MG63 (cell line): ENCODE results near the gene IRF8. TPM values are rescaled to one million over a fixed set of nuclear protein-coding genes. Genes with fewer than 3 reads are reported as not detected.
A peak's percentile ranks its signal among the peaks of the same experiment; 100 is the strongest.
"Not testable (repeated sequence)": the region's sequence is repeated elsewhere in the genome, so short reads cannot be mapped to it uniquely, and the experiment has no call there.

Source experiments
- DNase-seq: peaks from one replicate; pipeline ENCODE4 v3.0.0-alpha.2; 2020
- H3K27me3 ChIP-seq: fragments of 250-450 bp; sonication (Bioruptor Pico); 2 replicates; pipeline ENCODE4 v1.5.1; 2020; ENCODE audit warnings: mild to moderate bottlenecking, moderate library complexity
- H3K36me3 ChIP-seq: fragments of 250-450 bp; sonication (Bioruptor Pico); 2 replicates; pipeline ENCODE4 v1.5.1; 2020; ENCODE audit warnings: mild to moderate bottlenecking, moderate library complexity
- H3K4me3 ChIP-seq: fragments of 250-450 bp; sonication (Bioruptor Pico); 2 replicates; pipeline ENCODE4 v1.5.1; 2020; ENCODE audit warnings: mild to moderate bottlenecking, moderate library complexity
- H3K9me3 ChIP-seq: fragments of 250-450 bp; sonication (Bioruptor Pico); 2 replicates; pipeline ENCODE4 v1.5.1; 2020; ENCODE audit warnings: mild to moderate bottlenecking, moderate library complexity
- total RNA-seq: library from RNA; depleted of rRNA; stranded (reverse); fragments of >200 nt; shearing (Covaris generic); gene quantifications from 2 replicates; pipeline ENCODE4 v1.2.3, GENCODE V29; 2014; ENCODE audit warnings: low replicate concordance; rRNA removed

Gene IRF8
- not detected in 2 replicates for total RNA-seq

DNA sequence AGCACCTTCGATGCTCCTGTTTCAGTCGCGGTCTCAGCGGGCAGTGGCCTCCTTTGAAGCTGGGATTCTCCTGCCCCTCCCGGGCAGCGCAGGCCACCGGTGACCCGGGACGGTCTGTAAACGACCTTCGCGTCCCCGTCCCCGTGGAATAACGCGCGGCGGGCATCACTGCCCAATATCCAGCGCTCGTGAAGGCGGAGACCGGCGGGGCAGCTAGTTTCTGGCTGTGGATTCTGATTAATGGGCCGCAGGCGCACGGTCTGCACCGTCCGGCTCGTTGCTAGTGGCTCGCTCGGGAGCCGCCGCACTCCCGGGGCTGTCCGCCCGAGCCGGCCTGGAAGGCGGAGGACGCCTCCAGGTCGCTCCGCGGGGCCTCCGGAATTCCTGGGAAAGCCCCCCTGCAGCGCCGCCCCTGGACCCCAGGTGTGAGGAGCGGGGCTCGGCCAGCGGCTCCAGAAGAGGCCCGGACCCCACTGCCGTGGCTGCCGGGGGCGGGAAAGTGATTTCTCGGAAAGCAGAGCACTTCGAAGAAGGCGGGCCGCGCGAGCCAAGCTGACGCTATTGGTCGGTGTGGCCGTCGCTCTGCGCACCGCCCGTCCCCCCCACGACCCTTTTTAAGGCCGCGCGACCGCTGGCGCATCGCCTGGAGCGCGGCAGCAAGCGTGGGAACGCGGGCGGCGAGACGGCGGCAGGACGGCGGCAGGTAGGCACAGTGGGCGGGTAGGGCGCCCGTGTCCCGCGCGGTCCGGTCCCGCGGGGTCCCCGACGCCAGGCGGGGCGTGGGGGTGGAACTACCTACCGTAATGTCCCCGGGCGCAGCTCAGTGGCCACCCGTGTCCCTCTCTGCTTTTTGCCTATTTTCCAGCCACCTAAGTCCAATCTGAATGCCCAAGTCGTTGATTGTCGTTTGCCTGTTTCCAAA, at the start of gene IRF8:
Gene IRF8, plus strand, starts transcription at position 642 of the 922 bp plus-strand sequence. CDS start 3,854 bp downstream, outside the sequence.
- peak within 1 kb of the TSS; percentile 32 for H3K4me3 ChIP-seq

DNA sequence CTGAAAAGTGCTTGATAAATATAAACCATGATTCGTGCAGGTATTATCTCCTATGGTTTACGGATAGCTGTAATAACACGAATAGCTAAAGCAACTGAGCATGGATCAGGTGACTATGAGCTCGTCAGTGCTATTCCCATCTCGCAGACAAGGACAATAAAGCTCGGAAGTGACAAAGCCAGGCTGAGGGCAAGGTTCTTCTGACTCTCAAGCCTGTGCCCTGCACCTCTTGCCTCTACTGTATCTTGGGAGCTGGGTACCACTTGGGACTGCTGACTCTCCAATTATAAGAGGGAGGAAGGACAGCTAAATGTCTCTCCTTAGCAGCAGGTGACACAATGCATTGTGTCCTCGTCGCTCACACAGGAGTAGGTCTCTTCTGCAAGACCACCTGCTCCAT, 49.6 kb upstream of the IRF8 start:
- DNase-seq: no peak
- Histone ChIP-seq H3K9me3 (no peaks in the 10 kb centered on the region), H3K4me3 (no peak overlapping the region), H3K36me3 (no peaks in the 10 kb centered on the region), H3K27me3 (no peaks in the 10 kb centered on the region; the same call in none of the 2 replicates)

More for the DNA sequence above, at the start of gene IRF8:
- no peaks in the 10 kb centered on the region for H3K36me3 ChIP-seq
- no peak for DNase-seq
- H3K27me3 ChIP-seq: peaks cover 21% of the 10 kb centered on the region
- H3K9me3 ChIP-seq: no peaks in the 10 kb centered on the region

- Histone ChIP-seq H3K4me3 (no peak overlapping the region), H3K9me3 (no peaks in the 10 kb centered on the region), H3K36me3 (no peaks in the 10 kb centered on the region), H3K27me3 (no peaks in the 10 kb centered on the region; the same call in none of the 2 replicates)
- no peak for DNase-seq
Measured at GRCh38 chr16:85850344-85850880, 48.5 kb upstream of the IRF8 start.

DNA sequence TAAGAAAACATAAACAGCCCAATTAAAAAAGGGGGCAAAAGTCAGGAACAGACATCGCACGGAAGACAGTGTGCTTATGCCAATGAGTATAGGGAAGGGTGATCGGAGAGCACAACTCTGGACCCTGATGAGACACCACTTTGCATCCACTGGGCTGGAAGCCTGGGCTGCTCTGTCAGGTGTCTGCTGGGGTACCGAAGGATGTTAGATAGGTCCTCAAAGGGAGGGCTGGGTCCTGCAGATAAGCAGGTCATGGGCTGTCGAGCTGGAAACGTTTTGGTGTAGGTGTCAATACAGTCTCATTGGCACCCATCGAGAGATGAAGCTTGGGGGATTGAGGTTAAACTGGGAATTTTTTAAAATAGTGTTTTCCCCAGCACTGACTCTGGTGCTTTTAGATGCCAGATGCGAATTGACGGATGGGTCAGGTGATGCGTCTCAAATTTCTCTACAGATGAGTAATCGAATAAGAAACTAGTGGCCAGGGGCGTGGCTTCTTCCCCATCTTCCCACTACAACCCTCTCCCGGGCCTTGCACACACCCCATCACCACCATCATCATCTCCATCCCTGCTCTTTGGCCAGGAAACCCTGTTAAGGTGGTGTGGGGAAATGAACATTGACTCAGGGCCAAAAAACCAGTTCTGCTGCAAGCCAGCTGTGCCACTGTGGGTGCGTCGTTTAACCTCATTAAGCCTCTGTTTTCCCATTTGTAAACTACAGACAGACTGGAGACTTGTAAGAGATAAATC, 47.8 kb upstream of the IRF8 start:
- no peak for DNase-seq
- Histone ChIP-seq H3K36me3 (no peaks in the 10 kb centered on the region), H3K4me3 (no peak overlapping the region)

DNA sequence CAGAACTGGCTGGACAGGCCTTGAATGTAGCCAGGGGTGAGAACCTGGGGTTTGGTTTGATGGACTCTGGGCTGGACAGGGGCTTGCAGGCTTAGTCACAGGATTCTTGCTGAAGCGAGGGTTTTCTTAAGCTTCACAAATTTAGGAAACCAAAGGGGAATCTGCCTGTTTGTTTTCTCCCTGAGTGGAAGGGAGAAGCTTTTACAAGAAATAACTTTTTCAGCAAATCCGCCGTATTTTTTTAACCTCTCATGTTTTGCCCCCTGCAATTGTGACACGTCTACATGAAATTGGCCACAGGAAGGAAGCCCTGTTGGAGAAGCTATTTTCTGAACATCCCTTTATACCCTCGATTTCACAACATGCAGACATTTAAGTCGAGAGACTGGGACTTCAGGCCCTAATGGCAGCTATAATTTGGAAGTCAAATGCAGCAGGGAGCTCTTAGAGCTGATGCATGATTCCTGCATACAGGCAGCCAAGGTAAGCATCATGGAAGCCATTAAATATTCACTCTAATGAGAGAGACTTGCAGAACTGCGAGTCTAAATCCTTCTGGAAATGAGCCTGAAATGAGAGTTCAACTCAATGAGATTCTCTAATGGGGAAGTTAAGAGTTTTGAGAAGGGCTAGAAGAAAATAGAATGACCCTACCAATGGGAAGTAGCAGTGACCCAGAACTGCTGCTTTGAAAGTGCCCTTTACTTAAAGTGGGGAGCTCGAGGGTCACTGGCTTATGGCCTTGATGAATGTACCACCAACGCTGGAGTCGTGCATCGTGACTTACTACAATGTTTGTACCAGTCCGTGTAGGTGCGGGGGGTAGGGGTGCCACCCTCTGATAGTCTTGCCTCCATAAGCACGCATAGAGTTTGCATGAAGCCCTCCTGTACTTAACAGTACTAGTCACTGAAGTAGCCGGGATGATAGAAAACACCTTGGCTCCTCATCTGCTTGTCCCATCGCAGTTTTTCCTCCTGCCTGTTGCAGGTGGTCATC, 45.1 kb upstream of the IRF8 start:
- H3K27me3 ChIP-seq: no peaks in the 10 kb centered on the region; the same call in 1 of the 2 replicates
- H3K4me3 ChIP-seq: no peak overlapping the region
- H3K36me3 ChIP-seq: no peaks in the 10 kb centered on the region
- no peak for DNase-seq
- no peaks in the 10 kb centered on the region for H3K9me3 ChIP-seq

More for the DNA sequence above, 47.8 kb upstream of the IRF8 start:
- Histone ChIP-seq H3K27me3 (no peaks in the 10 kb centered on the region; the same call in none of the 2 replicates), H3K9me3 (no peaks in the 10 kb centered on the region)

DNA sequence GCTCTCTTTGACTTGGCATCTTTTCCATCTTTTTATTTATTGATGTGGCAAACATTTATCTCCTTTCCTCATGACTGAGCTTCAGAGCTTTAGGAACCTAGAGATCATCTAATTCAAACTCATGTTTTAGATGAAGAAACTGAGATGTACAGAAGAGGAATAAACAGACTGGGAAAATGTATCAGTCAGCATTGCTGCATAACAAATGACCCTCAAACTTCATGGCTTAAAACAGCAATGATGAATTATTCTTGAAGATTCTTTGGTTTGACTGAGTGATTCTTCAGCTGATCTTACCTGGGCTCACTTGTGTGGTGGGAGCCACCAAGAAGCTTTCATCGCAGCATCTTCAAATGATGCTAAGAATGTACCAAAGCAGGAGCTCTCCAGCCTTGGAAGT, 44.0 kb upstream of the IRF8 start:
- Histone ChIP-seq H3K4me3 (no peak overlapping the region), H3K36me3 (no peaks in the 10 kb centered on the region), H3K27me3 (no peaks in the 10 kb centered on the region), H3K9me3 (no peaks in the 10 kb centered on the region)
- DNase-seq: no peak

- Histone ChIP-seq H3K9me3 (no peaks in the 10 kb centered on the region), H3K4me3 (no peak overlapping the region), H3K27me3 (no peaks in the 10 kb centered on the region), H3K36me3 (no peaks in the 10 kb centered on the region)
- DNase-seq: no peak
Measured at GRCh38 chr16:85856079-85856478, 42.9 kb upstream of the IRF8 start.

GRCh38 chr16:85856585-85856984, 42.4 kb upstream of the IRF8 start:
- no peak for DNase-seq
- no peaks in the 10 kb centered on the region for H3K9me3 ChIP-seq
- H3K36me3 ChIP-seq: no peaks in the 10 kb centered on the region
- H3K4me3 ChIP-seq: no peak overlapping the region
- no peaks in the 10 kb centered on the region for H3K27me3 ChIP-seq

DNA sequence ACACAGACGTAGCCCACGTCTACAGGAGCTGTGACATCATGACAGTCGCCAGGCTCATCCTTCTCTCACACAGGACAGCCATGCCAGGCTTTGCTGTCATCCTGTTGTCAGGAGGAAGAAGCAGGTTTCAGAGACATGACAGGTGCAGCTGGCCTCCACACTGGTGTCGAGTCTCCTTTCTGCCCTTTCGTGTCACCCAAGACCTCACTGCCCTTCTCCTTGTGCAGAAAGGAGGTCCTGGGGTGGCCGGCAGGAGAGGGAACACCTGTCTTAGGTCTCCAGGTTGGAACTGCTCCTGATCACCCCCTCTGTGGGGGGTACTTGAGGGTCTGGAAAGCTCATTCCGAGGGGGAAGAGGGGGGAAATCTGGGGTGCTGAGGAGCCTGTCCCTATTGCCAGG, 41.6 kb upstream of the IRF8 start:
- no peak overlapping the region for H3K4me3 ChIP-seq
- no peaks in the 10 kb centered on the region for H3K27me3 ChIP-seq
- H3K9me3 ChIP-seq: no peaks in the 10 kb centered on the region
- H3K36me3 ChIP-seq: no peaks in the 10 kb centered on the region
- no peak for DNase-seq

- H3K9me3 ChIP-seq, H3K4me3 ChIP-seq, H3K27me3 ChIP-seq, DNase-seq, H3K36me3 ChIP-seq: not testable (repeated sequence)
Measured at GRCh38 chr16:85858571-85858970, 40.4 kb upstream of the IRF8 start.

- Histone ChIP-seq H3K36me3 (no peaks in the 10 kb centered on the region), H3K27me3 (no peaks in the 10 kb centered on the region), H3K4me3 (no peak overlapping the region), H3K9me3 (no peaks in the 10 kb centered on the region)
- no peak for DNase-seq
Measured at GRCh38 chr16:85858984-85859817, 39.8 kb upstream of the IRF8 start.

DNA sequence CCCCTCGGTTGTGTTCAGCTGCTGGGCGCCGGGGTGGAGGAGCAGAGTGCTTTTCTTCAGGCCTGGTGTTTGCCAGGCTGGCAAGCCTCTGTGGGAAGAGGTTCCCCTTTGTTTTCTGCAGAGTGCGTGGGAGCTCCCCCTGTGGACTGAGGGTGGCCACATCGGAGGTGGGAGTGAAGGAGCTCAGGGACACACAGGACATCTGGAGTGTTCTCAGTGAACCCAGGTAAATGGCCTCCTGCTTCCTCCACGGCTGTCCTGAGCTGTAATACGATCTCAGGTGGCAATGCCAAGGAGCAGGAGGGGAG, 39.2 kb upstream of the IRF8 start:
- Histone ChIP-seq H3K36me3 (no peaks in the 10 kb centered on the region), H3K27me3 (no peaks in the 10 kb centered on the region), H3K9me3 (no peaks in the 10 kb centered on the region), H3K4me3 (no peak overlapping the region)
- DNase-seq: no peak

- Histone ChIP-seq H3K9me3 (no peaks in the 10 kb centered on the region), H3K27me3 (no peaks in the 10 kb centered on the region), H3K36me3 (no peaks in the 10 kb centered on the region), H3K4me3 (no peak overlapping the region)
- no peak for DNase-seq
Measured at GRCh38 chr16:85860413-85861094, 38.4 kb upstream of the IRF8 start.

GRCh38 chr16:85861095-85861825, 37.7 kb upstream of the IRF8 start:
- DNase-seq: no peak
- no peaks in the 10 kb centered on the region for H3K27me3 ChIP-seq
- no peaks in the 10 kb centered on the region for H3K9me3 ChIP-seq
- H3K36me3 ChIP-seq: no peaks in the 10 kb centered on the region
- H3K4me3 ChIP-seq: no peak overlapping the region
